HG03571 (cell line): ENCODE results near the gene NKAIN1.
"Not testable (repeated sequence)": the region's sequence is repeated elsewhere in the genome, so short reads cannot be mapped to it uniquely, and the experiment has no call there.

Source experiments
- ATAC-seq: cut with Tn5 transposase; IDR thresholded peaks from one replicate; pipeline ENCODE4 v1.9.1; 2021; ENCODE audit not compliant: unreplicated experiment

The NKAIN1 gene

GRCh38 chr1:31239653-31240241, at the start of gene NKAIN1:
Gene NKAIN1, minus strand, starts transcription at chr1:31239887. Its CDS starts 340 bp downstream, at chr1:31239547.
- ATAC-seq = no peak

- ATAC-seq = no peak
These were observed 49.3 kb upstream of the NKAIN1 start for GRCh38 chr1:31289021-31289420.

DNA sequence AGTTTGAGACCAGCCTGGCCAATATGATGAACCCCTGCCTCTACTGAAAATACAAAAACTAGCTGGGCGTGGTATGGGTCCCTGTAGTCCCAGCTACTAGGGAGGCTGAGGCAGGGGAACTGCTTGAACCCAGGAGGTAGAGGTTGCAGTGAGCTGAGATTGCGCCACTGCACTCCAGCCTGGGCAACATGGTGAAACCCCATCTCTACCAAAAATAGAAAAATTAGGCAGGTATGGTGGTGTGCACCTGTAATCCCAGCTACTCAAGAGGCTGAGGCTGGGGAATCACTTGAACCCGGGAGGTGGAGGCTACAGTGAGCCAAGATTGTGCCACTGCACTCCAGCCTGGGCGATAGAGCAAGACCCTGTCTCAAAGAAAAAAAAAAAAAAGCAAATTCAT, 48.1 kb upstream of the NKAIN1 start:
- not testable (repeated sequence) for ATAC-seq

GRCh38 chr1:31282426-31282825, 42.7 kb upstream of the NKAIN1 start:
- not testable (repeated sequence) for ATAC-seq

- no peak for ATAC-seq
These were observed 33.9 kb upstream of the NKAIN1 start for GRCh38 chr1:31273619-31274018.

DNA sequence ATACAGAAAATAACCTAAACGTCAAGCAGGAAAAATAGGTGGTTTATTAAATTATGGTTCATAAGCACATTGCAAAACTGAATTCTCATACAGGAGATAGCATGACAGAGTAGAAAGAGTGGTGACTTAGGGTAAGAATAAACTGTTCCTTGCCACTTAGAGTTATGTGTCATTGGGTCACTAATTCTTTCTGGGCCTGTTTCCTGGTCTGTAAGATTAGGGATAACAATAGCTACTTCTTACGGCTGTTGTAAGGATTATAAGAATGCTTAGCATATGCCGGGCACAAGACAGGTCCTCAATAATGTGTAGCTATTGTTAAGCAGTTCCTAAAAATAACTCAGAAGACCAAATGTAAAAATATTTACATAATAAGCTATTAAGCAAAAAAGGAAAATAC, 32.7 kb upstream of the NKAIN1 start:
- no peak for ATAC-seq

GRCh38 chr1:31266547-31266946, 26.9 kb upstream of the NKAIN1 start:
- ATAC-seq = no peak

DNA sequence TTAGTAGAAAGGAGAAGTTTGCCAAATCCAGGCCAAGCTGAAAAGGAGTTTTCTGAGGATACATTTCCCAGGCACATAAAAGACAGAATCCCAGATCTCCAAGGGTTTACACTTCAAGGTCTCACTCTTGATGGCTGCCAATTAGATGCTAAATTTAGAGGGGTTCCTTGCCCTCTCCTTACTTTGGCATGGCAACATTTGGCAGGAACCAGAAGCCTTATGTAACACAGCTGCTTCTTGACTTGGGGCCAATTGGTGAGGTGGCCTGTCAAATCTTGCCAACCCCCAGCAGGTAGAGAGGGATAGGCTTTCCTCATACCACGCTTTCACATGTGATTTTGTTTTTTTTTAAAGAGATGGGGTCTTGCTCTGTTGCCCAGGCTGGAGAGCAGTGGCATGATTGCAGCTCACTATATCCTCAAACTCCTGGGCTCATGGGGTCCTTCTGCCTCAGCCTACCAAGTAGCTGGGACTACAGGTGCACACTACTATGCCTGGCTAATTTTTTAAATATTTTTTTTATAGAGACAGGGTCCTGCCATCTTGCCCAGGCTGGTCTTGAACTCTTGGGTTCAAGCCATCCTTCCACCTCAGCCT, 25.2 kb upstream of the NKAIN1 start:
- no peak for ATAC-seq

- ATAC-seq = no peak
These were observed 23.7 kb upstream of the NKAIN1 start for GRCh38 chr1:31263408-31263807.

DNA sequence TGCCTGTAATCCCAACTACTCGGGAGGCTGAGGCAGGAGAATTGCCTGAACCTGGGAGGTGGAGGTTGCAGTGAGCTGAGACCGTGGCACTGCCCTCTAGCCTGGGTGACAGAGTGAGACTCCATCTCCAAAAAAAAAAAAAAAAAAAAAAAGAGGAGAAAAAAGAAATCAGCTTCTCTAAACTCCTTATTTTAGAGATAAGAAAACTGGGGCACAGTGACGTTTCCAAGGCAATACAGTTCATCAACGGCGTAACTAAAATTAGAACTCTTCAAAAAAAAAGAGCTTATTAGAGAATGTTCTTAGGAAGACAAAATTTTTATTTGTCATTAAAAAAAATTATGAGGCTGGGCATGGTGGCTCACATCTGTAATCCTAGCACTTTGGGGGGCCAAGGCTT, 22.7 kb upstream of the NKAIN1 start:
- not testable (repeated sequence) for ATAC-seq

DNA sequence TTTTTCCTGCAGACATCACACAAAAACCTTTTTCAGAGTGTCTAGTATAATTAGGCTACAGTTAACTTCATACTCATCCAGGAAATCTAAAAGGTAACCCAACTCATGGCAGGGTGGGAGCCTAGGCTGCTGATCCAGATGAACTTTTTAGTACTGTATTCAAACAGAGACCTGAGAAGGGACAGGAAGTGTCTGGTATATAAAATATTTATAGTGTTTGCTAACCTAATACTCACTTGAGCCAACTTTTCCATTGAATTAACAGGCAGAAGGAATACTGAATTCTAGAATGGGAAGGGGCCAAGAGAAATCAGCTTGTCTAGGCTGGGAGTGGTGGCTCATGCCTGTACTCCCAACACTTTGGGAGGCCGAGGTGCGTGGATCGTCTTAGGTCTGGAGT, 22.2 kb upstream of the NKAIN1 start:
- ATAC-seq = no peak

DNA sequence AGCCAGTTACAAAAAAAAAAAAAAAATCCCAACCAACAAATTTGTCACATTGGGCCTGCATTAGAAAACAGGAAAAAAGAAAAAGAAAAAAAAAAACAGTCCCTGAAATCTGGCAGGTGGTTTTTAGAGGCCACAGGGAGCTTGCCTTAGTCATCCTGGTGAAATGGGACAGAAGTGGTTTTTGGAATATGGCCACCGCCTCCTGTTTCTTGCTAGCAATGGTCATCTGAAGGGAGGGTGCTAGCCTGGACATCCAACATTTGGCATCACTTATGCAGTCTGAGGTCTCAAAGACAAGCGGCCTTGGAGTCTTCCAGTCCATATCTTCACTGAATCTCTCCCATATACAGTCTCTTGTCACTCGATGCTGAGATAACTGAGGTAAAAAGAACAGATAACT, 20.1 kb upstream of the NKAIN1 start:
- no peak for ATAC-seq

DNA sequence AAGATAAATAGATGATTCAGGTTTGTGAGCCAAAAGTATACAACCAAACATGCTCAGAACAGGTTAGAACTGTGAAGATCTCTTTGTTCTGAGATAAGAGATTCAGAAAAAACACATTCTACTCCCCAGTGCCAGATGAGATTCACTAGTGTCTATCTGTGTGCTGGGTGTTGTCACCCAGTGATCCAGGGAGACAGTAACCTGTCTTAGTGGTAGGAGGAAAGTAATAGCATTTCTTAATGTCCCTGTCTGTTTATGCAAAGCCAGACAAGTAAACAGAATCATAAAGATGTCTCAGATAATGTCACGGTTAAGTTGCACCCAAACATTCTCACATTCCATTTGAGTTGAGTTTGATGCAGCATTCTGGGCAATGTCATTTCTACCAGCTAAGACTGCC, 18.9 kb upstream of the NKAIN1 start:
- no peak for ATAC-seq

DNA sequence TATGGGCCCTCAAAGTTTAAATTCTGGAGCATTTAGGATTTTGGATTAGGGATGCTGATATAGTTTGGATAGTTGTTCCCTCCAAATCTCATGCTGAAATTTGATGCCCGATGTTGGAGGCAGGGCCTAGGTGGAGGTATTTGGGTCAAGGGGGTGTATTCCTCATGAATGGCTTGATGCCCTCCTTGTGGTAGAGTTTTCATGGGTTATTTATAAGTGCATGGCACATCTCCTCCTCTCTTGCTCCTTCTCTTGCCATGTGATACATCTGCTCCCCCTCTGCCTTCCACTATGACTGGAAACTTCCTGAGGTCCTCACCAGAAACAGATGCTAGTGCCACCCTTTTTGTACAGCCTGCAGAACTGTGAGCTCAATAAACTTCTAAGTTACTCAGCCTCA, 17.5 kb upstream of the NKAIN1 start:
- no peak for ATAC-seq

DNA sequence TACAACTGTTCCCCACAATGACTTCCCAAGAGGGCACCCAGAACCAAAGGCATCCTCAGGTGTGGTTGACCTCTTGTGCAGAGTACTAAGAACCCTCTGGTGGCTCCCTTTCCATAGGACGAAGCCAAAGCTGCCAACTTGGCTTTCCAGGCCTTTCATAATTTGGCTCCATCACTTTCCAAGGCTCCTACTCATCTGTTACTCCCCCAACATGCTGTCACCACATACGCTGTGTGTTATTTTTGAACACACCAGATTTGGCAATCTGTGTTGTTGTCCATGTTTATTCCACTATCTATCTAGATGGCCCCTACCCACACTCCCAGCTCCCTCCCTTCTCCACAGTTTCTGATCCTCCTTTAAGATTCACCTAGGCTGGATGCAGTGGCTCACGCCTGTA, 10.2 kb upstream of the NKAIN1 start:
- ATAC-seq = no peak

- no peak for ATAC-seq
These were observed 8.6 kb upstream of the NKAIN1 start for GRCh38 chr1:31248276-31248675.

DNA sequence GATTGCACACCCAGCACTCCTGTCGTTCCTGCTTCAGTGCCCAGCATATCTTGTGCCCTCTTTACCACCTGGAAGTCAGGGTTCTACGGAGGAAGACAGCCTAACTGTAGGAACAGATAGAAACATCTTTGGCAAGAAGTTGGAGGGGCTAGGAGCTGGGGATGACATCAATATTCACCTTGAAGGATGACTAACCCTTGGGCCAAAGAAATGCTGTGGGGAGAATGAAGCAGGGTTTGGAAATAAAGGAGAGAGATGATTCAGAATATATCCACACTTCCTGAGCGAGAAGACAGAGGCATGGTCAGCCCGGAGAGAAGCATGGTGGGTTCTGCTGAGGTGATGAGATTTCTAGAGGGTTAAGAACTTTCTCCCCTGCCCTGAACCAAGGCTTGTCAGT, 4.6 kb upstream of the NKAIN1 start:
- ATAC-seq = no peak

GRCh38 chr1:31243501-31244286, 4.0 kb upstream of the NKAIN1 start:
- no peak for ATAC-seq

DNA sequence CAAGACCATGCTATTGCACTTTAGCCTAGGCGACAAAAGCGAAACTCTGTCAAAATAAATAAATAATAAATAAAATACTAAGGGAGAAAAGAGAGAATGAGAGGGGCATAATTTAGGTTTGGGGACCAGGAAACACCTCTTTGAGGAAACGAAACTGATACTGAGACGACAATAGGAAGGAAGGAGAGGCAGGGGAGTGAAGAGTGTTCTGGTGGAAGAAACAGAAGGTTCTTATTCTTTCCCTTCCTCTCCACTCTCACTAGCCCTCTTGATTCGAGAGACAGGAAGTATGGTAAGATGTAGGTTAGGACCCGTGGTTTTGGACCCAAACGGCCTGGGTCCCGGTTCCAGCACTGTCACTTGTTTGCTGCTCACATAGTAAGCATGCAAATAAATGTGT, 1.6 kb upstream of the NKAIN1 start:
- ATAC-seq = no peak

DNA sequence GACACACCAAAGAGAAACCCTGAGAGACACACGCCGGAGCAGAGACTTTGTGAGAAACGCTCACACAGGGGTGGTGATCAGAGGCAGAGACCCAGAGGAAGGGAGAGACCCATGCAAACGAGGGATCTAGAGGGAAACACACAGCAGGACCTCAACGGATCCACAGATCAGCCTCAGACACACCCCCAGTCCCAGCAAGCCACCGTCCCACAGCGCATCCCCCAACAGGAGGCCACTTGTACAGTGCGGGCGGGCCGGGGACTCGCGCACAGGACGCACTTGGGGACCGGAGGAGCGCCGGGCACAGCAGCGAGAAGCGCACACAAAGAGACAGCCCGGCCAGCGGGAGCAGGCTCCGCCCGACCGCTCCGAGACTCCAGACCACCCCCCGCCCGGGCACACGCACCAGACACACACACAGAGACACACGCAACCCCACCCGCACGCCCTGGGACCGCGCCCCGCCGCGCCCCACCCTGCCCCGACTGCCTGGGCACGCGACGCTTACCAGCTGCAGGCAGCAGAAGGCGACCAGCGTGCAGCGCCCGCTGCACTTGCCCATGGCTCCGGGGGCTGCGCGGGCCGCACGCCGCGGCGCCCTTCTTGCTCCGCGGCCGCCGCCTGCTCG, 587 bp downstream of the NKAIN1 start:
- ATAC-seq = no peak

DNA sequence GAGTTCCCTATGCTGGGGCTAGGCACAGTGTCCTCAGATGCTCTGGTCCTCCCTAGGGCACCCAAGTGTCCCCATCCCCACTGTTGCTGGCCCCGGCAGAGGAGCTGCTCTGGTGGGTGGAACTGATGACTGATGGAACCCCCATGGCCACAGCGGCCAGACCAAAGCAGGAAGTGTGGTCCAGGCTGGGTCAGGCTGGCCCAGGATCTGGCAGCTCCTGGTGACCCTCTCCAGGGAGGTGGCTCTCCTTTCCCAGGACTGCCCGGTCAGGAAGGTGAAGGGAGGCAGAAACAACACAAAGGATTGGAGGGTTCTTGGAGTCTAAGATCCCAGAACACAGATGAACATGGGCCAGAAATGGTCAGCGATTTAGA, 1.1 kb downstream of the NKAIN1 start:
- no peak for ATAC-seq

GRCh38 chr1:31234870-31235269, 4.8 kb downstream of the NKAIN1 start:
- ATAC-seq = no peak
